GM21390 (cell line): ENCODE data around the gene CDH1.
"Not testable (repeated sequence)": the region's sequence is repeated elsewhere in the genome, so short reads cannot be mapped to it uniquely, and the experiment has no call there.

Experiments used
- ATAC-seq: cut with Tn5 transposase; IDR thresholded peaks from one replicate; pipeline ENCODE4 v1.9.1; 2021; ENCODE audit not compliant: unreplicated experiment

The CDH1 gene

DNA sequence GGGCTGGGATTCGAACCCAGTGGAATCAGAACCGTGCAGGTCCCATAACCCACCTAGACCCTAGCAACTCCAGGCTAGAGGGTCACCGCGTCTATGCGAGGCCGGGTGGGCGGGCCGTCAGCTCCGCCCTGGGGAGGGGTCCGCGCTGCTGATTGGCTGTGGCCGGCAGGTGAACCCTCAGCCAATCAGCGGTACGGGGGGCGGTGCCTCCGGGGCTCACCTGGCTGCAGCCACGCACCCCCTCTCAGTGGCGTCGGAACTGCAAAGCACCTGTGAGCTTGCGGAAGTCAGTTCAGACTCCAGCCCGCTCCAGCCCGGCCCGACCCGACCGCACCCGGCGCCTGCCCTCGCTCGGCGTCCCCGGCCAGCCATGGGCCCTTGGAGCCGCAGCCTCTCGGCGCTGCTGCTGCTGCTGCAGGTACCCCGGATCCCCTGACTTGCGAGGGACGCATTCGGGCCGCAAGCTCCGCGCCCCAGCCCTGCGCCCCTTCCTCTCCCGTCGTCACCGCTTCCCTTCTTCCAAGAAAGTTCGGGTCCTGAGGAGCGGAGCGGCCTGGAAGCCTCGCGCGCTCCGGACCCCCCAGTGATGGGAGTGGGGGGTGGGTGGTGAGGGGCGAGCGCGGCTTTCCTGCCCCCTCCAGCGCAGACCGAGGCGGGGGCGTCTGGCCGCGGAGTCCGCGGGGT is at the start of gene CDH1:
Gene CDH1 (plus strand): TSS at position 247 of the 684 bp plus-strand sequence. CDS start 124 bp downstream, at position 371.
- no peak for ATAC-seq

DNA sequence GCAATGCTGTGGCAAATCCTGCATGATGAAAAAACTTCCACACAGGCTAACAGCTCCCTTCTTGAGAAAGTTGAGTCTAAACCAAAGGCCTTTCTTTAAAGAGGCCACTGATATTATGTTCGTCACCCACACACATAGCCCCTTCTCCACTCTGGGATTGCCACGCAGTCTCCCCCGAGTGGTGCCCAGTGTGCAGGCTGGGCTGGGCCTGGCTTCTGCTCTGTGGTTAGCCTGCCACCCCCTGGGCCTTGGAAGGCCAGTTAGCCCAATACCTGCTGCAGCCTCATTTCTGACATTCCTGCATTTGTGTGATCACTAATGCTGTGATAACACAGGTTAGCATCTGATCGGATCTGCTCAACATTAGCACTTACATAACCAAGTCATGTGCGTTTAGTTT is 47.2 kb upstream of the CDH1 start:
- no peak for ATAC-seq

DNA sequence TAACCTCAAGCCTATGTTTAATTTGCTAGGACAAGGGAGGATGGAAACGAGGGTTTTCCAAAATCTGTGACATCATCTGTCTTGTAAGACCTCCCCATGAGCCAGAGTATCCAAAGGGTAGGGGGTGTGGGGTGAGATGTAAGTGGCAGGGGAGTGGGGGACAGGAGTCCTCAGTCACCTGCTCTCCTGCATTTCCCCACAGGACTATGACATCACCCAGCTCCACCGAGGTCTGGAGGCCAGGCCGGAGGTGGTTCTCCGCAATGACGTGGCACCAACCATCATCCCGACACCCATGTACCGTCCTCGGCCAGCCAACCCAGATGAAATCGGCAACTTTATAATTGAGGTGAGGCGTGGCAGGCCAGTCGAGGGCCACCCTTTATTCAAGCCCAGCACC is 41.5 kb upstream of the CDH1 start:
- no peak for ATAC-seq

DNA sequence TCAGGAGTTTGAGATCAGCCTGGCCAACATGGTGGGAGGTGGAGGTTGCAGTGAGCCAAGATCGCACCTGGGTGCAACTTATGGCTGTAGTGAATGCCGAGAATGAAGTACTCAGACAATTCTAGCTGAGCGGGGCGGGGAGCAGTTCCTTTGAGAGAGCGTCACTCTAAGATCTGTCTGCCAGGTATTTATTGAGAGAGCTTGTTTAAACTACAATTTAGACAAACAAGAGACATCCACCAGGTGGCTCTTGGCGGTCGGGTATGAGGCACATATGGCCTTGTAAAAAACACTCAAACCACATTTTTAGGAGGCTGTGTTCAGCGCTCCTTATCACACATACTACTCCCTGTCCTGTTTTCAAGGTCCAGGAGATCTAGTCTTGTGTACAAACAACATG is 40.6 kb upstream of the CDH1 start:
- no peak for ATAC-seq

DNA sequence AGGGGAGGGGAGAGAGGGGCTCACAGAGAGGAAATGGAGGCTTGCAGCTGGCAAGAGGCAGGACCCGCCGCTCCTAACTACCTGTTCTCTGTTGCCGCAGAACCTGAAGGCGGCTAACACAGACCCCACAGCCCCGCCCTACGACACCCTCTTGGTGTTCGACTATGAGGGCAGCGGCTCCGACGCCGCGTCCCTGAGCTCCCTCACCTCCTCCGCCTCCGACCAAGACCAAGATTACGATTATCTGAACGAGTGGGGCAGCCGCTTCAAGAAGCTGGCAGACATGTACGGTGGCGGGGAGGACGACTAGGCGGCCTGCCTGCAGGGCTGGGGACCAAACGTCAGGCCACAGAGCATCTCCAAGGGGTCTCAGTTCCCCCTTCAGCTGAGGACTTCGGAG is 39.0 kb upstream of the CDH1 start:
- no peak for ATAC-seq

DNA sequence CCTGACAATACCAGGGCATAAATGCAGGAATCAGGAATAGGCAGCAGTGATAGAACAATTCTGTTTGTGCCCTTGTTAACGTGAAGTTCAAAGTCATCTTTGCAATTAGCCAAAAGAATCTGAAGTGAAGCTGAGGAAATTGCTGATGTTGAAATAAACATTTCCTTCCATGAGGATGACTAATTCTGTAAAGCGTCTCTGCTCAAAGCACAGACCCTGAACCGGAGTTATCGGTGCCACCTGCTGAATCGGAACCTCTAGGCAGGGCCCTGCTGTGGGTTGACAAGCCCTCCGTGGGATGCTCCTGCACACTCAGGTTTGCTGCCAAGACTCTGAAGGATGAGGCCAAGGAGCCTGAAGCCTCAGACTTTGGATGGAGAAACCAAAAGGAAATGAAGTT is 37.0 kb upstream of the CDH1 start:
- ATAC-seq: no peak

DNA sequence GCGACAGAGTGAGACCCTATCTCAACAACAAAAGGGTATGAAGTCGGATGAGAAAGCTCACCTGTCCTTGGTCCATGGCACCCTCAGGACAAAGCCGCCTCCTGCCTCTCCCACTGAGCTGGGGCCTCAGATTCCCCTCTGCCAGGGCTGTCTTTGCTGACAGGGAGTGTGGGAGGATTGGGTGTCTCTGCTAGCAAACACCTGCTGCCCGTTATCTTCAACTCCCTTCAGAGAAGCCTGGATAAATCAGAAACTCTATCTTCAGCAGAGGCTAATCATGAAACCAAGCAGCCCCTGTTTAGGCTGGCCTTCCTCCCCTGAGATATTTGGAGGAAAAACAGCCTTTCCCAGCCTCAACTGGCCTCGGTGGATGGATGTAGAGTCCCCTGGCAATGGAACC is 36.3 kb upstream of the CDH1 start:
- no peak for ATAC-seq

DNA sequence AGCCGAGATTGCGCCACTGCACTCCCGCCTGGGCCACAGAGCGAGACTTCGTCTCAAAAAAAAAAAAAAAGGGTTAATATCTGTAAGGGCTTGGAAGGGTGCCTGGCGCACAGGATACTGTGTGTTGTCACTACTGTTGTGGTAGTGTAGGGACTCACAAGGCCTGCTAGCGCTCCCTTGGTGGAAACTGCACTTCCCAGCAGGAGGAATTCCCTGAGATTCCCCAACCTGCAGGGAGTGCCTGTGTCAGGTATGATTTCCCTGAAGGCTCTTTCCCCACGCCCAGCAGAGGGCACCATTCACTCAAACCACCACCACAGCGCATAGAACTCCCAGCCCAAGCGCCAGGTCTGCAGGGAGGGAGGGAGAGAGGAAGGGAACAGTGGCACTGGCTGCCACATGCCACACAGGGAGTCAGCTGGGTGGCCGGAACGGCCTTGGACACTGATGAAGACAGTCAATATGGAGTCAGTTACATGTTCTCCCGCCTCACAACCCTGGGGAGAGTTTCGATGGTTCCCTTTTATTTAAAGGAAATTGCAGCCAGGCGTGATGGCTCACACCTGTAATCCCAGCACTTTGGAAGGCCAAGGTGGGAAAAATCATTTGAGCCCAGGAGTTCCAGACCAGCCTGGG is 32.7 kb upstream of the CDH1 start:
- ATAC-seq: no peak

DNA sequence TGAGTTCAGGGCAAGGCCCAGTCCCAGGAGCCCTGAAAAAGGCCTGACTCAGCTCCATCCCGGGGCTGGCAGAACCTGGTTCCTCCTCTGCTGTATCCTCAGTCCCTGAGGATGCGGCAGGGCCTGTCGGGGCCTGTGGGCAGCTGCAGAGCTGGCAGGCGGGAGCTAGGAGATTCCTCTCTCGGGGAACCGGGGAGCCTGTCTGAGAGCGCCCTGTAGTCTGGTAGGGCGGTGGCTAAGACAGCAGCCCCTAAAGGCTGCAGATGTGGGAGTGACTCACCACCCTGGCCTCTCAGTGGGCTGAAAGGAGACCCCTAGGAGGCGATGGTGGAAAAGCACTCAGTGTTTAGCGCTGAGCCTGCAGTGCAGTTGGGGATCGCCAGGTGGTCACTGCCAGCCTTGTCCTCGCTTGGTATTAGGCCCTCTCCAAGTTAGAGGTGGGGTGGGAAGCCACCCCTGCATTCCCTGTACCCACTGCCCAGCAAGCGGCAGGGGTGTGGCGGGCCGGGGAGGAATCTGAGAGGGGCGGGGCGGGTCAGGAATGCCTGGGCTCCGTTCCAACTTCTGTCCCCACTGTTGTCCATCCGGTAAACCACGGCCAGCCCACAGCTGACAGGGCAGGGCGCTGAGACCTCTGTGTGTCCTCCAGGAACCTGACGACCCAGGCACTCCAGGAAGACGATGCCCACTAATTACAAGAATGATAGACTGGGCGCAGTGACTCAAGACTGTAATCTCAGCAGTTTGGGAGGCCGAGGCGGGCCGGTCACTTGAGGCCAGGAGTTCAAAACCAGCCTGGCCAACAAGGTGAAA is 29.5 kb upstream of the CDH1 start:
- no peak for ATAC-seq

DNA sequence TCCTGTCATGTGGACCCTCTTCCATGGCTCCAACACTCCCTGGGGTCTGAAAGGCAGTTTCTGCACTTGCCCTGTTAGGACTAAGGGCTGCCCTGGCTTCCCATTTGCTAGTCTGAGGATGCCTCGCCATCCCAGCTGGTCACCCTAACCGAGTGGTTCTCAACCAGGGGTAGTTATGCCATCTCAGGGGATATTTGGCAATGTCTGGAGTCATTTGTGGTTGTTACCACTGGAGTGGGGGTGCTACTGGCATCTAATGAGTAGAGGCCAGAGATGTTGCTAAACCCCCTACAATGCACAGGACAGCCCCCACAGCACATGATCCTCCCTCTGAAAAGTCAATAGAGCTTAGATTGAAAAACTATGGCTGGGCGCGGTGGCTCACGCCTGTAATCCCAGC is 26.9 kb upstream of the CDH1 start:
- ATAC-seq: no peak

DNA sequence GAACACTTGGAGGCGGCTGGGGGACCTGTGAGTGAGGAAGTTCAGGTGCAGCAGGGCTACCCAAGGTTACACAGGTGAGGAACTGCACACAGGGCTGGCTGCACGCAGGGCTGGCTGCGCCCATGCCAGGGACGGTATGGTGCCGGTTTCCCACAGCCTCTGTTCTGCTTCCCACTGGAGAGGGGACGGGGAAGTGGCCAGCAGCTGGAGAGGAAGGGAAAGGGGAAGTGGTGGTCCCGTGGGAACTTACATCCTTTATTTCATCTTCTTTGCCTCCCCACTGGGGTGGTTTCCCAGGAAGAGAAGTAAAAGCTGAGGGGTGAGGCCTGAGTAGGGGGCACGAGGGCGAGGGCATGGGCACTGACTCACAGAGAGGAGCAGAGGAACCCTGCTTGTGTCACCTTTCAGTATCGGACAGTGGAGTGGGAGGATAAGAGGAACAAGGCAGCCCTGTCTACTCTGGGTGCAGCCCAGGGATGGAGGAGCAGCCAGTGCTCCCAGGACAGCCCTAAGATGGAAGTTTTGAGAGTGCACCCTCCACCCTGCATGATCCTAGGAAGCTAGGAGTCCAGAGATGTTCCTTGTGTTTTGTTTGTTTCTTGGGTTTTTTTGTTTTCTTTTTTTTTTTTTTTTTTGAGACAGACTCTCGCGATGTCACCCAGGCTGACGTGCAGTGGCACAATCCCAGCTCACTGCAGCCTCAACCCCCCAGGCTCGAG is 25.5 kb upstream of the CDH1 start:
- ATAC-seq: no peak

DNA sequence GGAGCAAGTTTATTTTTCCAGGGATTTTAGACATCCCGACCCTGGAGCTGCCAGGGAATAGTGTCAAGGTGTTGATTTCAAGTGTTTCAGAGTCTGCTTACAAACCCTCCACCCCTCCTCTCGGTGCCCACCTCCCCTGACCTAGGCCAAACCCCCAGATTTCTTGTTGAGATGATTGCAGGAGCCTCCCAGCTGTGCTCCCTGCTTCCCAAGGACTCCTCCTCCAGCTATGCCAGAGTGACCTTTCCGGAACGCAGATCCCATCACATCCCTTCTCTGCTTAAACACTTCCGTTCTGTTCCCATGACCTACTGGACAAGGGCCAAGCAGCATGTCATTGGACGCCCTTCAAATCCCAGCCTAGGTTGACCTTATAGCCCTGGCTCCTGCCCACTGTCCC is 23.7 kb upstream of the CDH1 start:
- no peak for ATAC-seq

DNA sequence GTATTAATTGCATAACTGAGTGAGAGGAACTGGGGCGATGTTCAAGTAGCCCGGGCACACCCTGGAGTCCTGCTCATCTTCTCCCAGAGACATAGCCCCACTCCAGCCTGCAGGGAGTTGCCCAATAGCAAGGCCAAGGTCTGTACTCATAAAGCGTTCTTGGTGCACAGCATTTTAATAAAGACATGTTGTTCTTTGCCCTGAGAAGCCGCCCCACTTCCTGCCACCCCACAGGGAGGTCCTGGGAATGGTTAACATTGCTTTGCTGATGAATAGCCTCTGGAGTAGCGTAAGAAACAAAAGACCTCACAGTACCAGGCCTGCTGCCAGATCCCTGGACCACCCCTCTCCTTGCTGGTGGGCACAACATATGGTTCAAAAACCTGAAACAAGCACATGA is 21.6 kb upstream of the CDH1 start:
- no peak for ATAC-seq

DNA sequence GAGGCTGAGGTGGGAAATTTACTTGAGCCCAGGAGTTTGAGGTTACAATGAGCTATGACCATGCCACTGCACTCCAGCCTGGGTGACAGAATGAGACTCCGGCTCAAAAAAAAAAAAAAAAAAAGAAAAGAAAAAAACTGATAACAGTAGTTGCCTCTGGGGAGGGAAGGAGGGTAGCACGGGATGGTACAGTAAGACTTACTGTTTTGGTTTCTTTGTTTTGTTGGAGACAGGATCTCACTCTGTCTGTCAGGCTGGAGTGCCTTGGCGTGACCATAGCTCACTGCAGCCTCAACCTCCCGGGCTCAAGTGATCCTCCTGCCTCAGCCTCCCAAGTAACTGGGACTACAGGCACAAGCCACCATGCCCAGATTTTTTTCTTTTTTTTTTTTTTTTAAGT is 20.6 kb upstream of the CDH1 start:
- not testable (repeated sequence) for ATAC-seq

DNA sequence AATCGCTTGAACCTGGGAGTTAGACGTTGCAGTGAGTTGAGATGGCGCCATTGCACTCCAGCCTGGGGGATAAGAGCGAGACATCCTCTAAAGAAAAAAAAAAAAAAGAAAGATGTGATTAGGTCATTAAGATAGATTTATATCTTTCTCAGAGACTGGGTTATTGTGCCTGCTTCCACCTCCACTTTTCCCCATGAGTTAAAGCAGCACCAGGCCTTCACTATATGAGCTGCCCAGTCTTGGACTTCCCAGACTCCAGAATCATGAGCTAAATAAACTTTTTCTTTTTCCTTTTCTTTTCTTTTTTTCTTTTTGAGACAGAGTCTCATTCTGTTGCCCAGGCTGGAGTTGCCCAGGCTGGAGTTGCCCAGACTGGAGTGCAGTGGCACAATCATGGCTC is 19.4 kb upstream of the CDH1 start:
- ATAC-seq: no peak

DNA sequence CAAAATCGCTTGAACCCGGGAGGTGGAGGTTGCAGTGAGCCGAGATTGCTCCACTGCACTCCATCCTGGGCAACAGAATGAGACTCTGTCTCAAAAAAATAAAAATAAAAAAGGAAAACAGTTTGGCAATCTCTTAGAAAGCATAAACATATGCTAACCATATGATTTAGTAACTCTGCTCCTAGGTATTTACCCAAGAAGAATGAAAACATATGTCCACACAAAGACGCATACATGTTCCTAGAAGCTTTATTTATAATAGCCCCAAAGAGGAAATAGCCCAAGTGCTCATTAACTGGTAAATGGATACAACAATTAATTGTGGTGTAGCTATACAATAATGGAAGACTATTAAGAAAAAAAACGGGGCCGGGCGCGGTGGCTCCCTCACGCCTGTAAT is 18.5 kb upstream of the CDH1 start:
- no peak for ATAC-seq

DNA sequence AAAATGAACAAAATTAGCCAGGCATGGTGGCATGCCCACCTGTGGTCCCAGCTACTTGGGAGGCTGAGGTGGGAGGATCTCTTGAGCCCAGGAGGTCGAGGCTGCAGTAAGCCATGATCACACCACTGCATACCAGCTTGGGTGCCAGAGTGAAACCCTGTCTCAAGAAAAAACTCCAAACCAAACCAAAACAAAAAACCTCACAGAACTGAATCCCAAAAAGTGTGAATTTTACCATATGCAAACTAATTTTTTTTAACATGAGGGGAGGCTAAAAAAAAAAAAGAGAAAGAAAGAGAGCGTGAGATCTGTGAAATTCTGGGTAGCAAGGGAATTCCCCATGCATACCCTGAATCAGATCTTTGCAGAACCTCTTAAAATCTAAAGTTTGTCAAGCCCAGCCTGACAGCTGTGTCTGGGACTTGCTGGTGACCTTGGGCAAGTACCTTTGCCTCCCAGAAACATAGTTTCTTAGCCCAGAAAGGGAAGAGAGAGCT is 17.1 kb upstream of the CDH1 start:
- peak; percentile 86 for ATAC-seq

DNA sequence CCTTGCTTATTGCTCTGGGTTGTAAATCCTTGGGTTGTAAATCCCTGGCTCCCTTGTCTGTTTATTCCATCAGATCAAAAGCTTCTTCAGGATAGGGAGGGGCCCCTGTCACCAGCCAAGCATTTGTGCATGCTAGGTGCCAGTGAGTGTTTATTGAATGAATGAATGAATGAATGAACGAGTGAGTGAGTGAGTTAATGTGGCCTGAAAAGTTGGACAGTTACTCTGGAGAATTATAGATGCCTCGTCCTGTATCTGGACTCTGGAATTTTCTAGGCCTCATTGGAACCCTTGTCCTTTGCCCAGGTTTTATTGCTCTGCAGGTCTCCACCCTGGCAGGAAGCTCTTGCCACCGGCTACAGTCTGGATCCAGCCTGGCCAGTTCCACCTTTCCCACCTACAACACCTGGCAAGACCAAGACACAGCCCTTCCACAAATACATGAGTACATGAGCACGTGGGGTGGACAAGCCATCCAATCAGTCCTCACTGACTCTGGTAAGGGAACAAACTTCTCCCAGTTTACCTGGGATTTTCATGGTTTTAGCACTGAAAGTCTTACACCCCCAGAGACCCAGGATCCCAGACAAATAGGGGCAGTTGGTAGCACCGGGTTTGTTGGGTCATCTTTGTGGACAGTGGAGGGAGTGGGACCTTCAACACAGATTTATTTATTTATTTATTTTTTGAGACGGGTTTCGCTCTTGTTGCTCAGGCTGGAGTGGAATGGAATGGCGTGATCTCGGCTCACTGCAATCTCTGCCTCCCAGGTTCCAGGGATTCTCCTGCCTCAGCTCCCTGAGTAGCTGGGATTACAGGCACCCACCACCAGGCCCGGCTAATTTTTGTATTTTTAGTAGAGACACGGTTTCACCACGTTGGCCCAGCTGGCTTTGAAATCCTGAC is 14.7 kb upstream of the CDH1 start:
- no peak for ATAC-seq

DNA sequence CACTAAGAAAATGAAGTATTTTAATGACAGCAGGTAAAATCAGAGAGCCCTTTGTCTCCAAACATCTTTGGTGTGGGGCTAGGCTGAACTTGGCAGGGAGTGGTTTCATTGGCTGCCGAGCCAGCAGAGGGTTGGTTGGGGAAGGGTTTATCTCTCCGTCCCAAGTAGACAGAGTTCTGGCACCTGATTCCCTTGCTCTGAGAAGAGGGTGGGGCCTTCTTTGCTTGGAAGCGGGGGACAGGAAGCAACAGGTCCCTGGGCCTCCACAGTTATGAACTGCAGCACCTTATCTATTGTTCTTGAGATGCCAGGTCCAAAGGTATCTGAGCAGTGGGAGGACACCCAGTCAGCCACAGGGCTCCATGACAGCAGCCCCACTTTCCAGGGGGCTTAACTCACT is 12.3 kb upstream of the CDH1 start:
- ATAC-seq: no peak

DNA sequence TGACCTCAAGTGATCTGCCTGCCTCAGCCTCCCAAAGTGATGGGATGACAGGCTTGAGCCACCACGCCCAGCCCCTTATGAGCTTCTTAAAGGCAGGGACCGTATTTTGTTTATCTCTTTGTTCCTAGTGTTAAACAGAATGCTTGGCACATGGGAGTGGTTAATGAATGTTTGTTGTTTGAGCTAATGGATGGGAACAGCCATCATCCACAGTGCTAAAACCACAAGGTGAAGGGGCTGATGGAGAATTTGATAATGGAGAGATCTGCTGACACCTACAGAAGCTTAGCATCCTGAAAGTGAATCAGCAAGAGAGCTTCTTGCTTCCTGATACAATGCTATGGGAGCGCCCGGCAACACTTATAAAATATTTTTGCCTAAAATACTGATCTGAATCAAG is 8.6 kb upstream of the CDH1 start:
- no peak for ATAC-seq
